Vagina (tissue), 2 donors: ENCODE measurements around the gene ANKS1A. TPM values are rescaled to one million over a fixed set of nuclear protein-coding genes. Genes with fewer than 3 reads are reported as not detected.
"Not testable (repeated sequence)": the region's sequence is repeated elsewhere in the genome, so short reads cannot be mapped to it uniquely, and the experiment has no call there.

Experiments
- DNase-seq, 2 donors: peaks; one replicate each; pipeline ENCODE4 v3.0.0-alpha.2; 2017; ENCODE audit errors: extremely low spot score in 2 of 2
- H3K27ac ChIP-seq: fragments of 200-600 bp; sonication (generic); one replicate; pipeline ENCODE4 v1.5.1; 2019
- H3K27me3 ChIP-seq: fragments of 200-600 bp; sonication (generic); one replicate; pipeline ENCODE4 v1.5.1; 2019
- H3K36me3 ChIP-seq, 2 donors: fragments of 200-600 bp; sonication (generic); one replicate each; pipeline ENCODE4 v1.5.1; 2017 to 2019
- H3K4me1 ChIP-seq: fragments of 200-600 bp; sonication (generic); one replicate; pipeline ENCODE4 v1.5.1; 2019
- H3K4me3 ChIP-seq, 2 donors: fragments of 200-600 bp; sonication (generic); 1 replicate in 1 of 2; 2 replicates in 1 of 2; pipeline ENCODE4 v1.5.1; 2016 to 2019
- H3K9me3 ChIP-seq: fragments of 200-600 bp; sonication (generic); one replicate; pipeline ENCODE4 v1.5.1; 2019
- POLR2A ChIP-seq, 2 donors: fragments of 450-650 bp; IDR thresholded peaks; one replicate each; pipeline ENCODE4 v1.6.1; 2017; ENCODE audit warnings: antibody characterized with exemption in 2 of 2, mild to moderate bottlenecking in 2 of 2, moderate library complexity in 2 of 2
- POLR2AphosphoS5 ChIP-seq, 2 donors: sonication (generic); formaldehyde crosslinking; IDR thresholded peaks; one replicate each; pipeline ENCODE4 v1.9.0; 2017; ENCODE audit warnings: antibody characterized with exemption in 2 of 2, mild to moderate bottlenecking in 2 of 2, low read depth in 1 of 2; ENCODE audit not compliant: insufficient read depth in 1 of 2
- intact Hi-C: fragments of 100-400 bp; cut with DNase I; formaldehyde crosslinking; loops from one replicate; pipeline ENCODE4 v1.15.1; 2023
- total RNA-seq: library from RNA; depleted of rRNA; stranded (reverse); fragments of >200 nt; gene quantifications from one replicate; pipeline ENCODE4 v1.2.3, GENCODE V29; 2016
- TF ChIP-seq, protein P1 (sequence below), 3 experiments: fragments of 450-650 bp in 2 of 3; fragments of 200-600 bp in 1 of 3; sonication (generic) in 1 of 3; IDR thresholded peaks; one replicate each; pipeline ENCODE4 v1.5.1; 2017 to 2019; ENCODE audit warnings: antibody characterized with exemption in 3 of 3, mild to moderate bottlenecking in 2 of 3, moderate library complexity in 2 of 3

Gene ANKS1A, protein sequence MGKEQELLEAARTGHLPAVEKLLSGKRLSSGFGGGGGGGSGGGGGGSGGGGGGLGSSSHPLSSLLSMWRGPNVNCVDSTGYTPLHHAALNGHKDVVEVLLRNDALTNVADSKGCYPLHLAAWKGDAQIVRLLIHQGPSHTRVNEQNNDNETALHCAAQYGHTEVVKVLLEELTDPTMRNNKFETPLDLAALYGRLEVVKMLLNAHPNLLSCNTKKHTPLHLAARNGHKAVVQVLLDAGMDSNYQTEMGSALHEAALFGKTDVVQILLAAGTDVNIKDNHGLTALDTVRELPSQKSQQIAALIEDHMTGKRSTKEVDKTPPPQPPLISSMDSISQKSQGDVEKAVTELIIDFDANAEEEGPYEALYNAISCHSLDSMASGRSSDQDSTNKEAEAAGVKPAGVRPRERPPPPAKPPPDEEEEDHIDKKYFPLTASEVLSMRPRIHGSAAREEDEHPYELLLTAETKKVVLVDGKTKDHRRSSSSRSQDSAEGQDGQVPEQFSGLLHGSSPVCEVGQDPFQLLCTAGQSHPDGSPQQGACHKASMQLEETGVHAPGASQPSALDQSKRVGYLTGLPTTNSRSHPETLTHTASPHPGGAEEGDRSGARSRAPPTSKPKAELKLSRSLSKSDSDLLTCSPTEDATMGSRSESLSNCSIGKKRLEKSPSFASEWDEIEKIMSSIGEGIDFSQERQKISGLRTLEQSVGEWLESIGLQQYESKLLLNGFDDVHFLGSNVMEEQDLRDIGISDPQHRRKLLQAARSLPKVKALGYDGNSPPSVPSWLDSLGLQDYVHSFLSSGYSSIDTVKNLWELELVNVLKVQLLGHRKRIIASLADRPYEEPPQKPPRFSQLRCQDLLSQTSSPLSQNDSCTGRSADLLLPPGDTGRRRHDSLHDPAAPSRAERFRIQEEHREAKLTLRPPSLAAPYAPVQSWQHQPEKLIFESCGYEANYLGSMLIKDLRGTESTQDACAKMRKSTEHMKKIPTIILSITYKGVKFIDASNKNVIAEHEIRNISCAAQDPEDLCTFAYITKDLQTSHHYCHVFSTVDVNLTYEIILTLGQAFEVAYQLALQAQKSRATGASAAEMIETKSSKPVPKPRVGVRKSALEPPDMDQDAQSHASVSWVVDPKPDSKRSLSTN
- 24.3 TPM for total RNA-seq

DNA sequence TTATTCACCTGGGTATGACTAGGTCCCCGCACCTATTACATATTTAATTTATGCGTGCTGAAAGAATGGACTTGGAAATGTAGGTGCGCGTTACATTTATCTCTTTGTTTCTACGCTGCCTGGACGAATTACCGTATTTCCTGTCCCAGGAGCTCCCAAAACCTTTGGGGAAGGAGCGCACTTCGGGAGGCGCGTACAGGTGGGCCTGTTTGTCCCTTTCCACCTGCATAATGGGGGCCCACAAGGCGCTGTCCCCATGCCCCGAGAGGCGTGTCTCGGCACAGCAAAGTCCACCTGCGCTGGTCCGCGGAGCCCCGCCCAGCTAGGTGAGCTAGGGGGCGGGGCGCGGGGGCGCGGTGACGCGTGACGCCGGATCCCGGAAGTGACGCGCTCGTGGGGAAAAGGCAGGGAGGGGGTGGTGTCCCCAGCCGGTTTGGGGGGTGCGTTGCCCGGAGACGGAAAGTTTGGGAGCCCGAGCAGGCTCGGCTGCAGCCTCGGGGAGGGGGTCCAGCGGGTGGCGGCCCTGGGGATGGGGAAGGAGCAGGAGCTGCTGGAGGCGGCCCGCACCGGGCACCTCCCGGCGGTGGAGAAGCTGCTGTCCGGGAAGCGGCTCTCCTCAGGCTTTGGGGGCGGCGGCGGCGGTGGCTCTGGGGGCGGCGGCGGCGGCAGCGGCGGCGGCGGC, at the start of gene ANKS1A:
ANKS1A (plus strand) TSS at position 382 of the 682 bp plus-strand sequence; CDS start at position 530, 148 bp downstream.
- H3K4me1 ChIP-seq: peaks cover 54% of the 10 kb centered on the region
- H3K4me3 ChIP-seq: peak within 1 kb of the TSS; percentile 71 to 87
- no peaks in the 10 kb centered on the region for H3K9me3 ChIP-seq
- H3K27ac ChIP-seq: peak within 1 kb of the TSS; percentile 91
- TF ChIP-seq, protein P1, sequence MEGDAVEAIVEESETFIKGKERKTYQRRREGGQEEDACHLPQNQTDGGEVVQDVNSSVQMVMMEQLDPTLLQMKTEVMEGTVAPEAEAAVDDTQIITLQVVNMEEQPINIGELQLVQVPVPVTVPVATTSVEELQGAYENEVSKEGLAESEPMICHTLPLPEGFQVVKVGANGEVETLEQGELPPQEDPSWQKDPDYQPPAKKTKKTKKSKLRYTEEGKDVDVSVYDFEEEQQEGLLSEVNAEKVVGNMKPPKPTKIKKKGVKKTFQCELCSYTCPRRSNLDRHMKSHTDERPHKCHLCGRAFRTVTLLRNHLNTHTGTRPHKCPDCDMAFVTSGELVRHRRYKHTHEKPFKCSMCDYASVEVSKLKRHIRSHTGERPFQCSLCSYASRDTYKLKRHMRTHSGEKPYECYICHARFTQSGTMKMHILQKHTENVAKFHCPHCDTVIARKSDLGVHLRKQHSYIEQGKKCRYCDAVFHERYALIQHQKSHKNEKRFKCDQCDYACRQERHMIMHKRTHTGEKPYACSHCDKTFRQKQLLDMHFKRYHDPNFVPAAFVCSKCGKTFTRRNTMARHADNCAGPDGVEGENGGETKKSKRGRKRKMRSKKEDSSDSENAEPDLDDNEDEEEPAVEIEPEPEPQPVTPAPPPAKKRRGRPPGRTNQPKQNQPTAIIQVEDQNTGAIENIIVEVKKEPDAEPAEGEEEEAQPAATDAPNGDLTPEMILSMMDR (IDR thresholded peaks at IDR 0.05): no peak
- peak; percentile 66 to 87 for TF ChIP-seq POLR2AphosphoS5 (IDR thresholded peaks at IDR 0.05; ENCODE audit: insufficient read depth in 1 of 2, low read depth in 1 of 2)
- peak in 1 of 2 donors; percentile 43 for TF ChIP-seq POLR2A (IDR thresholded peaks at IDR 0.05)
- H3K36me3 ChIP-seq: no peaks in the 10 kb centered on the region
- intact Hi-C loops: no loop called here
- no peaks in the 10 kb centered on the region for H3K27me3 ChIP-seq
- peak; percentile 91 to 97 for DNase-seq

DNA sequence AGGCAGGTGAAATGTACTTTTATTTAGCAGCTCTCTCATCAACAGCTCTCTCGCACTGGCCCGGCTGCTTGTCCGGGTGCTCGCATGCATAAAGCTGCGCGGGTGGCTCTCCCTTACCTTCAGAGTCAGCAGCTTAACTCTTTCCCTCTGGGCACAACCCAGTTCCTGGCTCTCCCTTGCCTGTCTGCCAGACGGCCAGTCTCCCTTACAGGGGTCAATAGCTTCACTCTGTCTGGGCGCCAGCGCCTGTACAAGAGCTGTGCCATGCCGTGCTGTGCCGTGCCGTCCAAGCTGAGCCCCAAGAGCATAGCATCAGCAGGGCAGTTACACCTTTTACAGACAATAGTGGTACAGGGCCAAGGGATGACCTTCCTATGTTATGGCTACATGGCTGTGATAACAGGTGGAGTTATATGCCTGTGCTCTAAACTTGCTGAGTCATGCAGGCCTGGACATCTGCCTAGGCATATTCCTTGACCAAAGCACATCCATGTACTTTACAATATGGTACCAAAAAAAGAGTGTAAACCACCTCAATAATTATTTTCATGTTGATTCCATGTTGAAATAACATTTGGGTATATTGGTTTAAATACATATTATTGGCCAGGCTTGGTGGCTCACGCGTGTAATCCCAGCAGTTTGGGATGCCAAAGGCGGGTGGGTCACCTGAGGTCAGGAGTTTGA, 49.2 kb upstream of the ANKS1A start:
- TF ChIP-seq, protein P1 (IDR thresholded peaks at IDR 0.05): no peak
- TF ChIP-seq POLR2AphosphoS5 (IDR thresholded peaks at IDR 0.05; ENCODE audit: insufficient read depth in 1 of 2, low read depth in 1 of 2) (no peak), POLR2A (IDR thresholded peaks at IDR 0.05) (no peak)
- H3K27ac ChIP-seq: no peak overlapping the region
- DNase-seq: no peak
- peaks cover 0 to 6% of the 10 kb centered on the region in 2 donors for H3K36me3 ChIP-seq
- no peaks in the 10 kb centered on the region for H3K27me3 ChIP-seq
- no peaks in the 10 kb centered on the region for H3K9me3 ChIP-seq
- no peaks in the 10 kb centered on the region for H3K4me1 ChIP-seq
- intact Hi-C loops: no loop called here
- H3K4me3 ChIP-seq: no peak overlapping the region

DNA sequence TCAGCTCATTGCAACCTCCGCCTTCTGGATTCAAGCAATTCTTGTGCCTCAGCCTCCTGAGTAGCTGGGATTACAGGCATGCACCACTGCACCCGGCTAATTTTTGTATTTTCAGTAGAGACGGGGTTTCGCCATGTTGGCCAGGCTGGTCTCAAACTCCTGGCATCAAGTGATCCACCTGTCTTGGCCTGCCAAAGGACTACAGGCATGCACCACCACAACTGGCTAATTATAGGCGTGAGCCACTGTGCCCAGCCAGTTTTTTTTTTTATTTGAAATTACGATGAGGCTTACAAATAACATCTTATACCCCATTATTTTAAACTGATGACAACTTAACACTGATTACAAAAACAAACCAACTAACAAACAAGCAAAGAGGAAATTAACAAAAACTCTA, 40.0 kb upstream of the ANKS1A start:
- H3K4me3 ChIP-seq, H3K27ac ChIP-seq, intact Hi-C loops, H3K36me3 ChIP-seq, H3K9me3 ChIP-seq, H3K4me1 ChIP-seq, DNase-seq, H3K27me3 ChIP-seq: not testable (repeated sequence)

DNA sequence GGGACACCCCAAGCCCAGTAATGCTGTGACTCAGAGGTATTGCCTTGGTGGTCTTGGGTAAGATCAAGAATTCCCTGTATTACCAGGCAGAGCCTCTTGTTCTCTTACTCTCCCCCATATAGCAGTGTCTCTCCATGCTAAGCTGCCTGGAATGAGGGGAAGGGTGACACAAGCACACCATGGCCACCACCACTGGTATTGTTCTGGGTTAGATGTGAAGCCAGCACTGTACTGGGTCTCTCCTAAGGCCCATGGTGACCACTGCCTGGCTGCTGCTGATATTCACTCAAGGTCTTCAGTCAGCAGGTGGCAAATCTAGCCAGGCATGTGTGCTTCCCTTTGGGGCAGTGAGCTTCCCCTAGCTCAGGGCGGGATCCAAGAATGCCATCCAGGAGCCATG, 37.7 kb upstream of the ANKS1A start:
- Histone ChIP-seq H3K4me3 (no peak overlapping the region), H3K4me1 (no peaks in the 10 kb centered on the region), H3K36me3 (peaks cover 0 to 15% of the 10 kb centered on the region in 2 donors), H3K27me3 (no peaks in the 10 kb centered on the region), H3K9me3 (no peaks in the 10 kb centered on the region), H3K27ac (no peak overlapping the region)
- intact Hi-C loops: no loop called here
- no peak for DNase-seq
- TF ChIP-seq POLR2AphosphoS5 (IDR thresholded peaks at IDR 0.05; ENCODE audit: insufficient read depth in 1 of 2, low read depth in 1 of 2) (no peak), POLR2A (IDR thresholded peaks at IDR 0.05) (no peak)
- TF ChIP-seq, protein P1 (IDR thresholded peaks at IDR 0.05): no peak
